Measurements from ENCODE around the gene KCNIP4.

- no peak for TF ChIP-seq CTCF (IDR thresholded peaks at IDR 0.05)
- no peak for TF ChIP-seq EZH2phosphoT487 (IDR thresholded peaks at IDR 0.05)
- no peak for TF ChIP-seq EZH2 (IDR thresholded peaks at IDR 0.05)
Measured at GRCh38 chr4:21655031-21655430, 293.5 kb downstream of the KCNIP4 start.
